HG02852 (cell line): ENCODE data around the gene ZNF383.
A peak's percentile ranks its signal among the peaks of the same experiment; 100 is the strongest.
"Not testable (repeated sequence)": the region's sequence is repeated elsewhere in the genome, so short reads cannot be mapped to it uniquely, and the experiment has no call there.

Source experiments
- ATAC-seq: cut with Tn5 transposase; IDR thresholded peaks from one replicate; pipeline ENCODE4 v1.9.1; 2021; ENCODE audit warnings: mild to moderate bottlenecking, moderate library complexity; ENCODE audit not compliant: unreplicated experiment

The ZNF383 gene

DNA sequence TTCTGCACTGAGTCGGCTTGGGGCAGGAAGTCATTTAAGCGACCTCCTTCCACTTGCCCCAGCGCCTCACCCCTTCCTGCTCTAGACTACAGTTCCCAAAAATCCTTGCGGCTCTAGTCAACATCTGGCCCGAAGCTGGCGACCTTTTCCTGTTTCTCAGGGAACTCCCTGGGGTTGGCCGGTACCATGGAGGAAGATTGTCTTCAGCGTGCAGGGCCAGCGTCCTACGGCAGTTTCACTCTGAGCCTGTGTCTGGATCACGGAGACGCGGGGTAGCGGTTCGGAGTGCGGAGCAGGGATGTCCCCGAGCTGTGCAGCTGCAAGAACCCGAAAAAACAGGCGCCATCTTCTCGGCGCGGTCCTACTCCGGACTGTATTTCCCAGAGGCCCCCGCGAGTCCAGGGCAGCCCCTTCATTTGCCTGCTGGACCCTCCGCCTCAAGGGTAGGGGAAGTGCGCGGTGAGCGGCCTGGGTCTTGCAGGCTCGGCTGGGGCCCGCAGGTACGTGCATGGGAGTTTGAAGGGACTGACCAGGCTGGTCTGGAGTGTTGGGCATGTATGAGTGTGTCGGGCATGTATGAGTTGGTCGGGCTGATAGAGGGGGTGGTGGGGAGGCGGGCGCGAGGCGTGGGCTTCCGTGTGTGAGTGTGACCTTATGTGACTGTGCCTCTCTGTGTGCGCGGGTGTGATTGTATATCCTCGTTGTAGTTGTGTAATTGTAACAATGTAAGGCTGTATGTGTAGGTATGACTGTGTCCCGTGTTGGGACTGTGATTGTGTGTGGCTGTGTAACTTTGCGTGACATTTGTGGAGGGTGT is at the start of gene ZNF383:
Gene ZNF383 (plus strand): TSS at position 440 of the 817 bp plus-strand sequence. CDS start 12,240 bp downstream, outside the sequence.
- peak; percentile 93 for ATAC-seq

DNA sequence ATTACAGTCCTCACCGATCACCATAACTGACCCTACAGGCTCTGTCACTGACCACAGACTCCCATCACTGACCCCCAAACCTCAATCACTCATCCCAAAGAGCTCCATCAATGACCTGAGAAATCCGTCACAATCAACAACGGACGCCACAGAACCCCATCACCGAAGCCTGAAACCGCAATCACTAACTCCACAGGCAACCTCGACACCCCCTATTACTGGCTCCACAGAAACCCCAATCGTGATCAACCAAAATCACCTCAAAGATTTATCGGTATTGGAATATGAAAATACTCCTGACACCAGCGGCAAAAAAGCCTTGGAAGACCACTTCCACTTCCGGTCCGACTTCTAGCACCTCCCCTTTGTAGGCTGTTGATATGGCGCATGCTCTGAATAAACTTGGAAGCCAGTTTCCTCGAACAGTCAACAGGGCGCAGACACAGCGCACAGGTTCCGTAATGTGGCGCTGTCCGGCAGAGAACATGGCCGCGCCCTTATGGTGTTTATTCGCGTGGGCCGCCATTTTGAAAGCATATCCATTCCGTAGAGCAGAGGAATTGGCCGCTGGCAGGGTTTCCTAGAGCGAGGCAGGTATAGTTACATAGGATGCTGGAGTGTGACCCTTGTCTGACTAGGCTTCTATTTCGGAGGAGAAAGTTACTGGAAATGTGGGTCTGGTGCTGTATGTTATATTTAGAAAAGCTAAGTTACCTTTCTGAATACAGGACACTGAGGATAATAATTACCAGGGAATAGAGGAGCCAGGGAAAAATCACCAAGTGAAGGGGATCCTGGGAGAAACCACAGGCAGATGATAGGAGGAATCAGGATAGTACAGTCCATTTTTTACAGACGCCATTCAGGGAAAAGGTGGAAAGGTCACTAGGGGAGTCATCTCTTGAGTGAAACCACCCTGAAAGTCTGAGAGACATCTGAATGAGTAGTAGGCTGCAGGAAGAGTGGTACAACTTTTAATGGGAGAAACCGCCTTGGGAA is 45.3 kb upstream of the ZNF383 start, which contains the start of gene ZNF585A:
Gene ZNF585A (minus strand): TSS at position 328 of the 999 bp plus-strand sequence. CDS start 2,785 bp downstream, outside the sequence.
- ATAC-seq = peak; percentile 97

- ATAC-seq = not testable (repeated sequence)
Measured at GRCh38 chr19:37186071-37186470, 31.9 kb upstream of the ZNF383 start.

DNA sequence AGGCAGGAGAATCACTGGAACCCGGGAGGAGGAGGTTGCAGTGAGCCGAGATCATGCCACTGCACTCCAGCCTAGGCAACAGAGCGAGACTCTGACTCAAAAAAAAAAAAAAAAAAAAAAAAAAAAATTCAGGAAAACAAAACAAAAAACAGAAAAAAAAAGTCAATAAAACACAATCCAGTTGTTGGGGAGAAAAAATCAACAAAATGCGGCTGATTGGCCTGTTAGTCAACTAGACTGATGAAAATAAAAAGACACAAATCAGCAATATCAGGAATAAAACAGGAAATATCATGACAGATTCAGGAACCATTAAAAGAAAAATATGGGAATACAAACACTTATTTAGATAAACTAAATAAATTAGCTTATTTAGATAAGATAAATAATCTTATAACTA is 22.8 kb upstream of the ZNF383 start:
- ATAC-seq = not testable (repeated sequence)

- ATAC-seq = not testable (repeated sequence)
Measured at GRCh38 chr19:37197115-37197514, 20.9 kb upstream of the ZNF383 start.

GRCh38 chr19:37197768-37198167 is 20.2 kb upstream of the ZNF383 start:
- no peak for ATAC-seq

DNA sequence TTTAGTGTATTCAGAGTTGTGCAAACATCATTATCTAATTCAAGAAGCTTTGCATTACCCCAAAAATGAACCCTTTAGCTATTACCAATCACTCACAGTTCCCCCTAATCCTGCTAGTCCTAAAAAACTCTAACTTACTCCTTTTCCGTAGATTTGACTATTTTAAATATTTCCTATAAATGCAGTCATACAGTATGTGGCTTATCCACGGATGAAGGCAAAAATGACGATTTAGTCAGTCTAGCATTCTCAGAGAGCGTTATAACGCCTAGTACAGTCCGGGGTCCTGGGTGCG is 587 bp upstream of the ZNF383 start:
- no peak for ATAC-seq

- no peak for ATAC-seq
Measured at GRCh38 chr19:37218592-37218935, 550 bp downstream of the ZNF383 start.

GRCh38 chr19:37220383-37220782 is 2.4 kb downstream of the ZNF383 start:
- ATAC-seq = no peak

DNA sequence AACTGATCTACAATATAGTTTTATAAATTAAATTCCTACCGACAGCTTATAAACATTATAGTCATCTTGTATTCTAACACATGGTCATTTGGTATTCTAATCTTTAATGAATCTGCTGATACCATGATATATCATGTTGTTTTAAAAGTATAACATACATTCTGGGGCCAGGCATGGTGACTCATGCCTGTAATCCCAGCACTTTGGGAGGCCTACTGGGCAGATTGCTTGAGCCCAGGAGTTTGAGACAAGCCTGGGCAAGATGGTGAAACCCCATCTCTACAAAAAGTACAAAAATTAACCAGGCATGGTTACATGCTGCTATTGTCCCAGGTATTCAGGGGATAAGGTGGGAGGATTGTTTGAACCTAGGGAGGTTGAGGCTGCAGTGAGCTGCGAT is 3.1 kb downstream of the ZNF383 start:
- no peak for ATAC-seq

- no peak for ATAC-seq
Measured at GRCh38 chr19:37226248-37226647, 8.2 kb downstream of the ZNF383 start.

GRCh38 chr19:37227996-37228395 is 10.0 kb downstream of the ZNF383 start:
- no peak for ATAC-seq

- ATAC-seq = no peak
Measured at GRCh38 chr19:37243206-37243632, 25.2 kb downstream of the ZNF383 start.

DNA sequence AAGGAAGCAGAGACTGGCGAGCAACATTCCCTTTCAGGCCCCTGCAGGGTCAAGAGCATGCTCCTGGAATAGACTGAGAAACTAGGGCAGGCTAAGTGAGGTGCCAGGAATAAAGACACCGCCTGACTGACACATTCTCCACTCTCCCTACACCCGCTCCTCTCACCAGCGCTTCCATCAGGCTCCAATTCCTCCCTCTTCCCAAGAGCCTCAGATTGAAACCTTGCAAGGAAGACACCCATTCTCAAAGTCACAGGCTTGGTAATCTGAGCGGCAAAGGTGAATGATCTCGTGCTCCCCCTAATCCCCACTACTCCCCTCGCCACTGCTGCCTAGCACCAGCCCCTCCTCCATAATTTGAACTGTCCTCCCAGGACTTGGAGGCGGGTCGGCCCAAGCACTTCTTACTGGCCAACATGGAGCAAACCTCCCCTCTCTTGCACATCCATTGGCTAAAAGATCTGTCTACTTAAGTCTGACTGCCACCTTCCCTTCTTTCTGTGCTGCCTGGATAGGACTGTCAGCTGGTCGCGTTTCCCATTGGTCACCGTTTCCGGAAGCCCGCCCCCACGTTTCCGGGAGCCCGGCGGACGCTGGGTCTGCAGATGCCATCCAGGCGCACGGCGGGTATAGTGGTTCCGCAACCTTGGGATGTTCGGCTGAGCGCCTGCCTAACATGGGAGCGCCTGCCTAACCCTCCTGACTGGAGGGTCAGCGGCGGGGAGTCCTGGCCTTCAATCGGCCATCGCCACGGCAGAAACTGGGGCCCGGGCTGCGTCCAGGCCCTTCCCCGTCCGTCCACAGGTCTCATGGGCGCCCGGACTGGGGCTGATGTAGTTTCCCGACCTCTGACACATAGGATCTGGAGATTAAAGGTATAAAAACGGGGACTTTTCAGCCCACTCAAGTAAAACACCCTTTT is 33.6 kb downstream of the ZNF383 start:
- ATAC-seq = peak; percentile 87

- not testable (repeated sequence) for ATAC-seq
Measured at GRCh38 chr19:37263028-37263427, 45.0 kb downstream of the ZNF383 start.

GRCh38 chr19:37267005-37267404 is 49.0 kb downstream of the ZNF383 start:
- not testable (repeated sequence) for ATAC-seq

GRCh38 chr19:37267755-37268154 is 49.7 kb downstream of the ZNF383 start:
- ATAC-seq = not testable (repeated sequence)

DNA sequence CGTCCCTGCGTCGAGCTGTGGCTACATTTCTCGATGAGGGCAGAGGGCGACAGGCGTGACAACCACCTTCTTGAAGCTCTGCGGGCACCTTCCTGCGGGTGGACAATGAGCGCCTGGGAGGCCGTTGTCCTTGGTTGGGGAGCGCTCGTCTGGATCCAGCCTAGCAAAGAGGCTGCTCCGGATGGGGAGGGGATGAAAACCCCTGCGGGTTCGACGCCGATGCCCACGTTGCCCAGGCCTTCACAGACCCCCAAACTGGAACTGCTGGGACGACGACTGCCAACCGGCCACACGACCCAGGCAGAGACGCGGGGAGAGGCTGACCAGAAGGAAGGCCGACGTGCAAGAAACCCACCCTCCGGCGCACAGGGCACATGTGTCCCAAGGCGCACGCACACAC is 62.6 kb downstream of the ZNF383 start:
- ATAC-seq = not testable (repeated sequence)

GRCh38 chr19:37284020-37284419 is 66.0 kb downstream of the ZNF383 start:
- not testable (repeated sequence) for ATAC-seq

DNA sequence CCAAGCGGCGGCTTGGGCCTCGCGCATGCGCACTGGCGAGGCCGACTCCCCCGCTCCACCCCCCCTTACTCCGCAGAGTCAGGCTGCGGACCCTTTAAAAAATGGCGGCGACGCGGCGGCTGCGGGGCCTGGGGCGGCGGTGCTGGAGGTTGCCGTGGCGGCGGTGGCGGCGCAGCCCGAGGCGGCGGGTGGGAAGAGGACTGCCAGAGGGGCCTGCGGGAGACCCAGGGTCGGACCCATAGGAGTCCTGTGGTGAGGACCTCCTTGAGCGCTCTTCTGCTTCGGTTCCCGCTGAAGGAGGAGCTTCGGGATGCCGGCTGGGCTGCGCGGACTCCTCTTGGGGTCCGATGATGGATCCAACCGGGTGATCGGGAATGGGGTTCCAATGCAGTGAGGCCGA is 71.2 kb downstream of the ZNF383 start:
- ATAC-seq = not testable (repeated sequence)
